HepG2 (cell line): Measurements from ENCODE around the gene CAGE1. TPM values are rescaled to one million over a fixed set of nuclear protein-coding genes. Genes with fewer than 3 reads are reported as not detected.

ENCODE experiments used
- ATAC-seq: fragments of 200-7000 bp; cut with Tn5 transposase; 3 replicates; pipeline ENCODE4 v1.9.1; 2020; ENCODE audit warnings: mild to moderate bottlenecking, moderate library complexity
- BruUV-seq: library from RNA; stranded (reverse); fragments of 400-500 nt; replicated peaks from 2 replicates; lab custom pipeline; 2021; lab: Mats Ljungman, UMichigan
- CTCF ChIA-PET: fragments of 300-600 bp; formaldehyde crosslinking; extraction: SDS; loops from one replicate; lab custom pipeline; 2021; ENCODE audit warnings: low total read pairs, inconsistent platforms, low intra/inter-chr PET ratio; lab: Yijun Ruan, JAX
- POLR2A ChIA-PET: fragments of 350-600 bp; sonication (Branson Sonifier 250); formaldehyde crosslinking; loops from one replicate; lab custom pipeline; 2020; ENCODE audit warnings: antibody characterized with exemption, inconsistent platforms; lab: Yijun Ruan, JAX
- DNase-seq: peaks from one replicate; pipeline ENCODE4 v3.0.0-alpha.2; 2015; ENCODE audit warnings: low spot score
- FAIRE-seq: peaks from 3 replicates; lab custom pipeline; 2011; peaks lifted over from hg19 to GRCh38; lab: Jason Lieb, UNC
- H2AFZ ChIP-seq: one replicate; pipeline ENCODE4 v1.6.1; 2011; ENCODE audit warnings: low read length, inconsistent platforms
- H3K27ac ChIP-seq: fragments of 300-600 bp; 3 replicates; pipeline ENCODE4 v1.8.0; 2011; ENCODE audit warnings: mixed run types, mild to moderate bottlenecking, mixed read lengths, low read length, inconsistent platforms; ENCODE audit not compliant: insufficient read depth; ENCODE audit errors: extremely low read length
- H3K27me3 ChIP-seq, 2 experiments: fragments of 200-600 bp in 1 of 2; 2 replicates in 1 of 2; 3 replicates in 1 of 2; pipeline versions ENCODE4 v1.6.0 to v1.8.0; 2011; ENCODE audit warnings: low read length in 2 of 2, mild to moderate bottlenecking in 2 of 2, moderate library complexity in 2 of 2, inconsistent platforms in 1 of 2; ENCODE audit not compliant: insufficient read depth in 2 of 2, control insufficient read depth in 1 of 2
- H3K36me3 ChIP-seq, 2 experiments: fragments of 200-600 bp in 1 of 2; replicated peaks in 1 of 2; 2 replicates in 1 of 2; 3 replicates in 1 of 2; pipeline versions ENCODE4 v1.5.1 to v1.8.0; 2011; ENCODE audit warnings: low read length in 2 of 2, inconsistent platforms in 1 of 2; ENCODE audit not compliant: insufficient read depth in 2 of 2, control insufficient read depth in 1 of 2
- H3K4me1 ChIP-seq: 2 replicates; pipeline ENCODE4 v1.5.1; 2012; ENCODE audit warnings: low read length, inconsistent platforms; ENCODE audit not compliant: insufficient read depth
- H3K4me2 ChIP-seq: 2 replicates; pipeline ENCODE4 v1.6.0; 2011; ENCODE audit warnings: low read depth, low read length, inconsistent platforms
- H3K4me3 ChIP-seq, 3 experiments: fragments of 200-600 bp in 1 of 3; sonication (generic), shearing (Covaris generic) in 1 of 3; replicated peaks in 1 of 3; 2 replicates each; pipeline ENCODE4 v1.5.1; 2011 to 2016; ENCODE audit warnings: low read length in 3 of 3, inconsistent platforms in 2 of 3, low read depth in 2 of 3, mild to moderate bottlenecking in 2 of 3, control low read depth in 1 of 3, mixed read lengths in 1 of 3; ENCODE audit not compliant: insufficient read depth in 1 of 3
- H3K79me2 ChIP-seq: one replicate; pipeline ENCODE4 v1.6.1; 2011; ENCODE audit warnings: low read length, inconsistent platforms; ENCODE audit not compliant: insufficient read depth
- H3K9ac ChIP-seq: 2 replicates; pipeline ENCODE4 v1.6.0; 2011; ENCODE audit warnings: mild to moderate bottlenecking, low read depth, low read length, inconsistent platforms; ENCODE audit not compliant: insufficient read depth
- H3K9me3 ChIP-seq: 2 replicates; pipeline ENCODE4 v1.5.1; 2012; ENCODE audit warnings: mild to moderate bottlenecking, low read length
- H4K20me1 ChIP-seq: 2 replicates; pipeline ENCODE4 v1.6.0; 2011; ENCODE audit warnings: inconsistent platforms, mild to moderate bottlenecking, low read length, moderate library complexity; ENCODE audit not compliant: insufficient read depth
- ELK4 ChIP-seq: sonication (generic); formaldehyde crosslinking; IDR thresholded peaks from 2 replicates; pipeline ENCODE4 v1.9.0; 2021; ENCODE audit warnings: missing genetic modification reagents, borderline replicate concordance
- FOXJ3 ChIP-seq: sonication (generic); formaldehyde crosslinking; IDR thresholded peaks from 2 replicates; pipeline ENCODE4 v1.4.0; 2020; ENCODE audit warnings: missing genetic modification reagents, mild to moderate bottlenecking, borderline replicate concordance
- HDAC1 ChIP-seq: sonication (generic); formaldehyde crosslinking; IDR thresholded peaks from 2 replicates; pipeline ENCODE4 v1.5.1; 2020; ENCODE audit warnings: mild to moderate bottlenecking, missing genetic modification reagents
- HOXA5 ChIP-seq: sonication (generic); formaldehyde crosslinking; IDR thresholded peaks from 2 replicates; pipeline ENCODE4 v1.4.0; 2020; ENCODE audit warnings: missing genetic modification reagents
- KDM1A ChIP-seq: IDR thresholded peaks from 2 replicates; pipeline ENCODE4 v1.6.1; 2016; ENCODE audit warnings: missing compliant biosample characterization
- PCBP1 ChIP-seq: fragments of 200-400 bp; formaldehyde crosslinking; IDR thresholded peaks from 2 replicates; pipeline ENCODE4 v1.6.1; 2017; ENCODE audit warnings: mild to moderate bottlenecking, low read depth, low read length, borderline replicate concordance
- PITX1 ChIP-seq: sonication (generic); formaldehyde crosslinking; IDR thresholded peaks from 2 replicates; pipeline ENCODE4 v1.5.1; 2020; ENCODE audit warnings: mild to moderate bottlenecking, missing genetic modification reagents
- PPARG ChIP-seq: conservative IDR thresholded peaks from 2 replicates; pipeline ENCODE4 v1.6.1; 2016; ENCODE audit warnings: missing biosample characterization, missing genetic modification reagents
- PRDM10 ChIP-seq: sonication (generic); formaldehyde crosslinking; IDR thresholded peaks from 2 replicates; pipeline ENCODE4 v1.4.0; 2020; ENCODE audit warnings: low read depth, missing genetic modification reagents
- REST ChIP-seq, 2 experiments: IDR thresholded peaks; 2 replicates each; pipeline ENCODE4 v1.6.1; 2011 to 2012; ENCODE audit warnings: low read length in 2 of 2, borderline replicate concordance in 1 of 2, low read depth in 1 of 2, mild to moderate bottlenecking in 1 of 2, moderate library complexity in 1 of 2
- SNAPC2 ChIP-seq: sonication (generic); formaldehyde crosslinking; IDR thresholded peaks from 2 replicates; pipeline ENCODE4 v1.8.1; 2022; ENCODE audit warnings: mild to moderate bottlenecking, missing genetic modification reagents
- TBX3 ChIP-seq: fragments of 450-650 bp; IDR thresholded peaks from 2 replicates; pipeline ENCODE4 v1.6.1; 2017; ENCODE audit warnings: antibody characterized with exemption, mild to moderate bottlenecking, inconsistent platforms, borderline replicate concordance
- ZNF33B ChIP-seq: sonication (generic); formaldehyde crosslinking; IDR thresholded peaks from 2 replicates; pipeline ENCODE4 v1.5.1; 2020; ENCODE audit warnings: mild to moderate bottlenecking, missing genetic modification reagents
- ZNF576 ChIP-seq: sonication (generic); formaldehyde crosslinking; IDR thresholded peaks from 2 replicates; pipeline ENCODE4 v1.4.0; 2020; ENCODE audit warnings: mild to moderate bottlenecking, missing genetic modification reagents
- ZNF816 ChIP-seq: sonication (generic); formaldehyde crosslinking; IDR thresholded peaks from 2 replicates; pipeline ENCODE4 v1.8.0; 2022; ENCODE audit warnings: missing genetic modification reagents, mild to moderate bottlenecking, borderline replicate concordance
- WGBS: methylation state at CpG from one replicate; pipeline ENCODE4 v1.1.6; 2017; ENCODE audit warnings: low lambda C conversion rate; 5-methylcytosine and 5-hydroxymethylcytosine counted together
- in situ Hi-C: cut with HindIII; loops from 2 replicates; pipeline ENCODE4 v1.10.0; 2017; ENCODE audit warnings: low pct_unique_long_range_greater_than_20kb; ENCODE audit not compliant: extremely low pct_ligation_motif_present
- intact Hi-C: fragments of 100-400 bp; cut with micrococcal nuclease; formaldehyde crosslinking; loops from one replicate; pipeline ENCODE4 v1.10.0; 2022; ENCODE audit not compliant: unreplicated experiment
- polyA plus RNA-seq, 8 experiments: library from polyadenylated mRNA; depleted of rRNA in 3 of 8; stranded (reverse) in 7 of 8; unstranded in 1 of 8; fragments of >200 nt; fragmentation: Illumina TruSeq in 4 of 8; extraction: Trizol in 4 of 8; gene quantifications; 2 replicates each; pipeline versions ENCODE4 v1.2.1 to v1.2.3, GENCODE V29; 2011 to 2016; ENCODE audit warnings: low read depth in 4 of 8, missing spikeins in 1 of 8, mixed read lengths in 1 of 8; ENCODE audit not compliant: insufficient read depth in 1 of 8
- total RNA-seq, 5 experiments: library from RNA; depleted of rRNA; stranded (reverse); fragments of >200 nt; fragmentation: Illumina TruSeq; extraction: Trizol; gene quantifications; 2 replicates each; pipeline ENCODE4 v1.2.3, GENCODE V29; 2016; ENCODE audit warnings: low read depth in 1 of 5

Gene CAGE1
- total and polyA plus RNA-seq, 2 of the 13 experiments (the other 11 are each of a cell fraction or from before 2014, with no cell fraction given): 0.03 to 0.15 TPM

- no peak for FAIRE-seq
- ATAC-seq: no peak
- ChIA-PET CTCF (no interaction called here), POLR2A (no interaction called here)
- 58% methylated on average over 3 of the region's 3 CpGs for WGBS
- Histone ChIP-seq H3K4me2 (no peak overlapping the region), H3K36me3 (no peaks in the 10 kb centered on the region), H3K27ac (no peak overlapping the region), H4K20me1 (no peaks in the 10 kb centered on the region), H2AFZ (no peak overlapping the region), H3K9ac (no peak overlapping the region), H3K4me3 (no peak overlapping the region)
- intact Hi-C loops: no loop called here
- in situ Hi-C loops: no loop called here
- TF ChIP-seq FOXJ3 (CRISPR knock-in tag) (no peak), ELK4 (no peak), ZNF576 (no peak), HOXA5 (CRISPR knock-in tag) (no peak), PRDM10 (CRISPR knock-in tag) (no peak), PITX1 (CRISPR knock-in tag) (no peak), PPARG (CRISPR knock-in tag) (no peak), ZNF816 (CRISPR knock-in tag) (no peak), REST (IDR thresholded peaks at IDR 0.05; ENCODE audit: borderline replicate concordance in 1 of 2, low read depth in 1 of 2, low read length in 2 of 2) (no peak), PCBP1 (no peak), SNAPC2 (CRISPR knock-in tag) (no peak), TBX3 (no peak), KDM1A (CRISPR knock-in tag) (no peak), ZNF33B (CRISPR knock-in tag) (no peak), HDAC1 (CRISPR knock-in tag) (no peak)
- TF ChIP-seq, all 625 proteins: peak for 0
- BruUV-seq: no TSS peak
- H3K79me2 ChIP-seq: no peaks in the 10 kb centered on the region
- no peaks in the 10 kb centered on the region for H3K9me3 ChIP-seq
- H3K27me3 ChIP-seq: 0 out of 5 replicates have a peak, but pooled peaks cover 0 to 5% of the 10 kb centered on the region in 2 experiments
- DNase-seq: no peak
- peaks cover 7% of the 10 kb centered on the region for H3K4me1 ChIP-seq
These were observed 48.5 kb upstream of the CAGE1 start for GRCh38 chr6:7438011-7438410.
